IPS-NIHi7 (cell line): Measurements from ENCODE around the gene UVRAG.

Experiments used
- DNase-seq: peaks from one replicate; pipeline ENCODE4 v3.0.0; 2012; ENCODE audit warnings: mixed read lengths; ENCODE audit errors: extremely low spot score

UVRAG gene

GRCh38 chr11:76190376-76190775 is 375.4 kb downstream of the UVRAG start:
- no peak for DNase-seq
